CD14-positive monocyte (primary cell): ENCODE measurements around the gene ABHD4. TPM values are rescaled to one million over a fixed set of nuclear protein-coding genes. Genes with fewer than 3 reads are reported as not detected.

Experiments used
- DNase-seq, 3 donors: peaks; one replicate each; pipeline ENCODE4 v3.0.0-alpha.2; 2011 to 2022
- H2AFZ ChIP-seq: 2 replicates; pipeline ENCODE4 v1.6.0; 2012; ENCODE audit warnings: mild to moderate bottlenecking, low read depth, low read length, inconsistent platforms; ENCODE audit not compliant: insufficient read depth, poor library complexity, severe bottlenecking
- H3K27ac ChIP-seq, 2 donors: 1 replicate in 1 of 2; 2 replicates in 1 of 2; pipeline ENCODE4 v1.5.1; 2012 to 2013; ENCODE audit warnings: low read length in 2 of 2, control low read depth in 1 of 2, inconsistent platforms in 1 of 2, low read depth in 1 of 2, mild to moderate bottlenecking in 1 of 2
- H3K27me3 ChIP-seq, 2 donors: one replicate each; pipeline versions ENCODE4 v1.6.0 to v1.6.1; 2011 to 2013; ENCODE audit warnings: low read length in 2 of 2; ENCODE audit not compliant: control insufficient read depth in 2 of 2, insufficient read depth in 2 of 2
- H3K36me3 ChIP-seq, 2 donors: replicated peaks in 1 of 2; 1 replicate in 1 of 2; 2 replicates in 1 of 2; pipeline versions ENCODE4 v1.5.1 to v1.6.1; 2012 to 2013; ENCODE audit warnings: low read length in 2 of 2, control low read depth in 1 of 2, inconsistent platforms in 1 of 2, mild to moderate bottlenecking in 1 of 2; ENCODE audit not compliant: insufficient read depth in 2 of 2, control insufficient read depth in 1 of 2
- H3K4me1 ChIP-seq, 2 donors: 1 replicate in 1 of 2; 2 replicates in 1 of 2; pipeline versions ENCODE4 v1.5.1 to v1.6.1; 2012 to 2013; ENCODE audit warnings: low read length in 2 of 2, control low read depth in 1 of 2, inconsistent platforms in 1 of 2, mild to moderate bottlenecking in 1 of 2, moderate library complexity in 1 of 2; ENCODE audit not compliant: insufficient read depth in 2 of 2, control insufficient read depth in 1 of 2
- H3K4me2 ChIP-seq: replicated peaks from 2 replicates; pipeline ENCODE3; 2012; ENCODE audit warnings: low read length, moderate library complexity, mild to moderate bottlenecking; ENCODE audit not compliant: poor library complexity, severe bottlenecking; ENCODE audit errors: extremely low read depth
- H3K4me3 ChIP-seq, 3 experiments: fragments of 200-600 bp in 1 of 3; sonication (generic) in 1 of 3; replicated peaks in 1 of 3; 1 replicate in 2 of 3; 2 replicates in 1 of 3; pipeline ENCODE4 v1.5.1; 2011 to 2013; ENCODE audit warnings: low read length in 3 of 3, mild to moderate bottlenecking in 3 of 3, control low read depth in 2 of 3, low read depth in 2 of 3, inconsistent platforms in 1 of 3, moderate library complexity in 1 of 3
- H3K79me2 ChIP-seq: 2 replicates; pipeline ENCODE4 v1.6.0; 2012; ENCODE audit warnings: mild to moderate bottlenecking, control low read depth, inconsistent platforms, low read length, moderate library complexity; ENCODE audit not compliant: insufficient read depth
- H3K9ac ChIP-seq: 2 replicates; pipeline ENCODE4 v1.6.0; 2017; ENCODE audit warnings: low read length, mild to moderate bottlenecking; ENCODE audit not compliant: insufficient read depth, poor library complexity, severe bottlenecking
- H3K9me3 ChIP-seq, 2 donors: replicated peaks in 1 of 2; 1 replicate in 1 of 2; 2 replicates in 1 of 2; pipeline versions ENCODE4 v1.5.1 to v1.6.1; 2012 to 2013; ENCODE audit warnings: low read length in 2 of 2, control low read depth in 1 of 2; ENCODE audit not compliant: control insufficient read depth in 1 of 2, insufficient read depth in 1 of 2
- H4K20me1 ChIP-seq: 2 replicates; pipeline ENCODE4 v1.6.0; 2012; ENCODE audit warnings: mild to moderate bottlenecking, low read length, control low read depth, moderate library complexity; ENCODE audit not compliant: insufficient read depth
- H3K27ac Mint-ChIP-seq, 7 donors: one replicate each; pipeline ENCODE4 v1.8.0; 2020; ENCODE audit warnings: mild to moderate bottlenecking in 7 of 7, mixed read lengths in 7 of 7, moderate library complexity in 6 of 7, inconsistent platforms in 2 of 7
- H3K27me3 Mint-ChIP-seq, 3 donors: one replicate each; pipeline ENCODE4 v1.8.0; 2021 to 2022; ENCODE audit warnings: low read depth in 3 of 3, mild to moderate bottlenecking in 3 of 3, mixed read lengths in 3 of 3, moderate library complexity in 3 of 3, inconsistent platforms in 1 of 3
- H3K36me3 Mint-ChIP-seq, 2 donors: one replicate each; pipeline ENCODE4 v1.8.0; 2020; ENCODE audit warnings: mixed read lengths in 2 of 2, inconsistent platforms in 1 of 2, mild to moderate bottlenecking in 1 of 2
- H3K4me1 Mint-ChIP-seq: one replicate; pipeline ENCODE4 v1.8.0; 2020; ENCODE audit warnings: mild to moderate bottlenecking, mixed read lengths
- H3K4me3 Mint-ChIP-seq, 2 donors: one replicate each; pipeline ENCODE4 v1.8.0; 2020; ENCODE audit warnings: mild to moderate bottlenecking in 2 of 2, mixed read lengths in 2 of 2, moderate library complexity in 1 of 2
- H3K9me3 Mint-ChIP-seq, 7 donors: one replicate each; pipeline ENCODE4 v1.8.0; 2020 to 2022; ENCODE audit warnings: mixed read lengths in 7 of 7, mild to moderate bottlenecking in 6 of 7, moderate library complexity in 6 of 7, inconsistent platforms in 2 of 7
- whole genome bisulfite sequencing: methylation state at CpG from one replicate; pipeline ENCODE4 v1.1.5; 2013; ENCODE audit warnings: missing lambda C conversion rate; ENCODE audit not compliant: insufficient coverage; 5-methylcytosine and 5-hydroxymethylcytosine counted together
- intact Hi-C, 2 donors: fragments of 100-400 bp; cut with micrococcal nuclease; formaldehyde crosslinking; loops; one replicate each; pipeline versions ENCODE4 v1.15.0 to v1.15.1; 2023
- polyA plus RNA-seq, 3 donors: library from polyadenylated mRNA; depleted of rRNA in 1 of 3; unstranded in 2 of 3; stranded (reverse) in 1 of 3; fragments of 300-500 nt in 2 of 3; fragments of >200 nt in 1 of 3; fragmentation: Illumina TruSeq in 2 of 3; gene quantifications; 1 replicate in 2 of 3; 2 replicates in 1 of 3; pipeline ENCODE4 v1.2.3, GENCODE V29; 2012 to 2021
- TF ChIP-seq, protein P1 (sequence below): fragments of 200-600 bp; IDR thresholded peaks from one replicate; pipeline ENCODE4 v1.8.0; 2022; ENCODE audit warnings: antibody characterized with exemption, mild to moderate bottlenecking

ABHD4 gene
- polyA plus RNA-seq, 3 donors = 9.4 to 13.4 (median 12.5) TPM

DNA sequence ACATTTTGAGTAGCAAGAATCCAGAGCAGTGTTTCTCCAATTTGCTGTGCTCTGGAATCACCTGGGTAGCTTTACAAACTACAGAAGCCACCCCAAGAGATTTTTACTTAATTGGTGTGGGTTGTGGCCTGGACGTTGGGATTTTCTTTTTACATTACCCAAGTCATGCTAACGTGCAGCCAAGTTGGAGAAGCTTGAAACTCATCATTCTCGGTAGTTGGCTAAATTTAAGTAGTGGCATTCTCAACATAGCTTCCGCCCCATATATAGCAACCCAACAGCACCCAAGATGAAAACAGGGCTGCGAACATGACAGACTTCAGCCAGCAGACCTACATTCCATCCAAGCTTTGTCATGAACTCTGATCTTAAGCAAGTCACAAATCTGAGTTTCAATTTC is 34.1 kb upstream of the ABHD4 start:
- intact Hi-C loops = no loop called here
- Histone ChIP-seq H3K79me2 (no peaks in the 10 kb centered on the region), H2AFZ (no peak overlapping the region), H3K9me3 (no peaks in the 10 kb centered on the region), H3K4me1 (peaks cover 0 to 5% of the 10 kb centered on the region in 2 donors), H4K20me1 (peaks cover 8% of the 10 kb centered on the region), H3K27me3 (no peaks in the 10 kb centered on the region), H3K9ac (no peak overlapping the region), H3K4me2 (no peak overlapping the region), H3K36me3 (peaks cover 44 to 66% of the 10 kb centered on the region in 2 donors), H3K27ac (no peak overlapping the region), H3K4me3 (no peak overlapping the region)
- peaks cover 7% of the 10 kb centered on the region for H3K4me1 Mint-ChIP-seq
- no peaks in the 10 kb centered on the region for H3K9me3 Mint-ChIP-seq
- no peak for DNase-seq
- 100% methylated on average over 1 of the region's 5 CpGs for WGBS
- TF ChIP-seq, protein P1, sequence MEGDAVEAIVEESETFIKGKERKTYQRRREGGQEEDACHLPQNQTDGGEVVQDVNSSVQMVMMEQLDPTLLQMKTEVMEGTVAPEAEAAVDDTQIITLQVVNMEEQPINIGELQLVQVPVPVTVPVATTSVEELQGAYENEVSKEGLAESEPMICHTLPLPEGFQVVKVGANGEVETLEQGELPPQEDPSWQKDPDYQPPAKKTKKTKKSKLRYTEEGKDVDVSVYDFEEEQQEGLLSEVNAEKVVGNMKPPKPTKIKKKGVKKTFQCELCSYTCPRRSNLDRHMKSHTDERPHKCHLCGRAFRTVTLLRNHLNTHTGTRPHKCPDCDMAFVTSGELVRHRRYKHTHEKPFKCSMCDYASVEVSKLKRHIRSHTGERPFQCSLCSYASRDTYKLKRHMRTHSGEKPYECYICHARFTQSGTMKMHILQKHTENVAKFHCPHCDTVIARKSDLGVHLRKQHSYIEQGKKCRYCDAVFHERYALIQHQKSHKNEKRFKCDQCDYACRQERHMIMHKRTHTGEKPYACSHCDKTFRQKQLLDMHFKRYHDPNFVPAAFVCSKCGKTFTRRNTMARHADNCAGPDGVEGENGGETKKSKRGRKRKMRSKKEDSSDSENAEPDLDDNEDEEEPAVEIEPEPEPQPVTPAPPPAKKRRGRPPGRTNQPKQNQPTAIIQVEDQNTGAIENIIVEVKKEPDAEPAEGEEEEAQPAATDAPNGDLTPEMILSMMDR = no peak
- H3K36me3 Mint-ChIP-seq = peaks cover 48 to 51% of the 10 kb centered on the region in 2 donors
- H3K27me3 Mint-ChIP-seq = peaks cover 0 to 3% (median 0%) of the 10 kb centered on the region in 3 donors
- no peak overlapping the region for H3K4me3 Mint-ChIP-seq
- H3K27ac Mint-ChIP-seq = no peak overlapping the region

DNA sequence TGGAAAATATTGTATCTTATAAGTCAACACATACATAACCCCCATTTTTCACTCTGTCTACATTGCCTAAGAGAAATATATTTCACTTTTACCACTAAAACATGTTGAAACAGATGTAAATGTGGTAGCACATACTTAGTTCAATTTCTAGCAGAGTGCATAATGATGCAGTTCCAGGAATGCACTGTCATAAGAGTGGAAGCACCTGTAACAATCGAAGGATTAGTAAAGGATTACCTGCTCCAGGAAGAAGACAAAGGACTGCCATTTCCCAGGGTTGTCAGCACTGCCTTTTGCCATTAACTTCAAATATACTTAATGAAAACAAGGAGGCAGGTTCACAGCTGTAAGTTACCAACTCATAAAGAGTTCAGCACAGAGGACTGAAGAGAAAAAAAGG is 33.6 kb upstream of the ABHD4 start:
- no peak overlapping the region for H3K4me3 Mint-ChIP-seq
- no peak overlapping the region for H3K27ac Mint-ChIP-seq
- TF ChIP-seq, protein P1 = no peak
- H2AFZ ChIP-seq = no peak overlapping the region
- peaks cover 8% of the 10 kb centered on the region for H4K20me1 ChIP-seq
- peaks cover 48 to 70% of the 10 kb centered on the region in 2 donors for H3K36me3 ChIP-seq
- H3K36me3 Mint-ChIP-seq = peaks cover 52 to 54% of the 10 kb centered on the region in 2 donors
- no peak overlapping the region for H3K27ac ChIP-seq
- no peaks in the 10 kb centered on the region for H3K9me3 ChIP-seq
- H3K27me3 Mint-ChIP-seq = peaks cover 0 to 3% (median 0%) of the 10 kb centered on the region in 3 donors
- H3K9ac ChIP-seq = no peak overlapping the region
- intact Hi-C loops = no loop called here
- no peak overlapping the region for H3K4me2 ChIP-seq
- no peaks in the 10 kb centered on the region for H3K9me3 Mint-ChIP-seq
- peaks cover 2% of the 10 kb centered on the region for H3K79me2 ChIP-seq
- peaks cover 7% of the 10 kb centered on the region for H3K4me1 Mint-ChIP-seq
- no peak overlapping the region for H3K4me3 ChIP-seq
- H3K27me3 ChIP-seq = no peaks in the 10 kb centered on the region
- WGBS = no CpG with 5 or more reads among the region's 1 CpG
- H3K4me1 ChIP-seq = peaks cover 0 to 5% of the 10 kb centered on the region in 2 donors
- no peak for DNase-seq
